T-helper 9 cell (primary cell): Measurements from ENCODE around the gene TULP4.
"Not testable (repeated sequence)": the region's sequence is repeated elsewhere in the genome, so short reads cannot be mapped to it uniquely, and the experiment has no call there.

ENCODE experiments used
- DNase-seq: peaks from one replicate; pipeline ENCODE4 v3.0.0-alpha.2; 2020

TULP4 gene

DNA sequence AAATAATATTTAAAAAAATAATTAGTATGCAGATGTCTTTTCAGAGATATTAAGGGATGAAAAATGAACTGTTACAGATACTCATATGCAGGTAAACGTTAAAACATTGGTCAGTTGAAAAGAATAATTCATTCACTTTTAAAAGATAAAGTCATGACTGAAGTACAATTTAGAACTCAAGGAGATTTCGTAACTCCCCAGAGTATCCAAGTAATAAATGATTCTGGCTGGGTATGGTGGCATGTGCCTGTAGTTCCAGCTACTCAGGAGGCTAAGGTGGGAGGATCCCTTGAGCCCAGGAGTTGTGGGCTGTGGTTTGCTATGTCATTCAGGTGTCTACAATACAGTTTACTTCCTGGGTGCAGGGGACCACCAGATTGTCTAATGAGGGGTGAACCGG is 125.3 kb downstream of the TULP4 start:
- DNase-seq = no peak

DNA sequence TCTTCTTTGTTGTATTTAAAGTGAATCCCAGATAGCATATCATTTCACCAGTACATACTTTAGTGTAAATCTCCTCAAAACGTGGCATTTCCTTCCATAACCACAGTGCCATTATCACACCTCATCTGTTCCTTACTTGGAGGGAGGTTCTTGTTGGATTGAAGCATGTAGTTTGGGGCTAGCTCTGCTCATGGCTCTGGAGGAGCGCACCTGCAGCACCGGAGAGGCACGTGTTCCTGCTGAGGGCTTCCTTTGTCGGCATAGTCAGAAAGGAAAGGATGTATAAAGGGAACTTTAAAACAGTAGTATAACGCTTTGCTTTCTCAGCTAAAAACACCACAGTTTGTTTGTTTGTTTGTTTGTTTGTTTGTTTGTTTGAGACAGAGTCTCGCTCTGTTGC is 126.0 kb downstream of the TULP4 start:
- DNase-seq = no peak

DNA sequence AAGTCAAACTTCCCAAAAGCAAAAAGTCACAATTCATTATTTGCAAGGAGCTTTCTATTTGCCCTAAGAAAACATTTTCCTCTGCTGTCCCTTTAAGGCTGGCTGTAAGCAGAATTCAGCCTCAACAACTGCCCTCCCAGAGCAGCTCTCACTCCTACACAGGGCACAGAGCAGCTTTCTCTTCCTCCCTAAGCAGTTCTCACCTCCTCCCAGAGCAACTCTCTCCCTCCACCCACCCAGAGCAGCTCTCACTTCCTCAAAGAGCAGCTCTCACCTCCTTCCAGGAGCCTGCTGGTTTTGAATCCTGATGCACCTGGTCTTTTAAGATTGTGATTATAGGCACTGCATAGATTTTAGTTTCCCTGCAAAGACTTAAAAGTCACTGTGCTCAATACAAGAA is 127.0 kb downstream of the TULP4 start:
- no peak for DNase-seq

DNA sequence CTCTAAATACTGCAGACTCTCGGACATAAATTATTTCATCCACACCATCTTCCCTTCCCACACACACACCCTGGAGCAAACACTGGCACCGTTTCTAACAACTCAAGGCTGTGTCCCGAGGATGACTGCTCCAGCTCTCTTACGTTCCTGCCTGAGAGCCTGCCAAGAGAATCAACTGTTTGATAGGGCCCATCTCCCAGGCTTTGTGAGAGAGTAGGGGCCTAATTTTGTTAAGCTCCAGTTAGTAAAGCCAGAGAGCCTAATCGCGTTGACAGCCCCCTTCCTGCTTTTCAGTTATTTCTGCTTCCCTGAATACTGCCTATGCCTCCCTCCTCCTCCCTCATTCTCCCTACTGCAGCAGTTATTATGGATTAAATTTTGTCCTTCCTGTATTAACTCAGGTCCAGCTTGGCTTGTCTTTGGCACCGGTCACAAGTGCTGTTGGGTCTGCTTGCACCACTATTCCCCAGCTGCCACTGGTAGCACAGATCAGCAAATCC is 129.5 kb downstream of the TULP4 start:
- DNase-seq = no peak

DNA sequence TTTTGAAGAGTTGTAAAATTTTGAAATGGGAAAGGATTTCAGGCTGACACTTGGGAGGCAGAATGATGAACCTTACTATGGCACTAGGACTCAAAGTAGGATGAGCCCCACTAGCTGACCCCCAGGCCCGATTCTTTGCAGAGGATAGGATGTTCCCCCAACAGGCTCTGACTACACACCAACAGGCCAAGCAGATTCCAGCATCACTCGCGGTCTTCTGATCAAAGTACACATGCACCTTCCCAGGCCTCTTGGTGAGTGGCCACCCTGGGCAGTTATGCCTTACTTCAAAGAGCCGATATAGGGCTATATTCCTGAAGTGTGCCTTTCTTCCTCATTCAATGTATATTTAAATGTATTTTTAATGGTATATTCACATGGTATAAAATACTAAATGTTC is 130.0 kb downstream of the TULP4 start:
- DNase-seq = no peak

DNA sequence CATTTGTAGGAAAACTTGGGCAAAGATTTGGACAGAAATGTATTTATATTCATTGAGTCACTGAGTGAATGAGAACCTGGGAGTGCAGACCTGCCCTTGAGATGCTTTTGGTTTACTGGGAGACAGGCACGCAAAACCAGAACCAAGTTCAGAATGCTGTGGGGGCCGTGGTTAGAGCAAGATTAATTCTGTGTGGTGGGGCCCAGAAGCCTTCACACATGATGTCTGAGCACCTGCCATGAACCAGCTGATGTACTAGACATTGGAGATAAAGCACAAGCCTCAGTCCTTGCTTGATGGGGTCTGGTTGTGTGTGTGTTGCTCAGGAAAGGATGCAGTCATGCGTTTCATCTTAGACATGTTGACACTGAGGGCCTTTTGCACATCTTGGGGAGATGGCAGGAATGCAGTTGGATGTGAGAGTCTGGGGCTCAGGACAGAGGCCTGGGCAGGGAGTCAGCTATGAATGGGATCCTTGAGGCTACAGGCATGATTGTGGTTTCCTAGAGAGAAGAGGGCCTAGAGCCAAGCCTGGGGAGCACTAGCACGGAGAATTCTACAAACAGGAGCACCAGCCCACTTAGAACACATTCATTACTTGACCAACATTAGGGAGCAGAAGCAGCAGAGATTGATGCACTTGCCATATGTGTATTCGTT is 133.3 kb downstream of the TULP4 start:
- no peak for DNase-seq

DNA sequence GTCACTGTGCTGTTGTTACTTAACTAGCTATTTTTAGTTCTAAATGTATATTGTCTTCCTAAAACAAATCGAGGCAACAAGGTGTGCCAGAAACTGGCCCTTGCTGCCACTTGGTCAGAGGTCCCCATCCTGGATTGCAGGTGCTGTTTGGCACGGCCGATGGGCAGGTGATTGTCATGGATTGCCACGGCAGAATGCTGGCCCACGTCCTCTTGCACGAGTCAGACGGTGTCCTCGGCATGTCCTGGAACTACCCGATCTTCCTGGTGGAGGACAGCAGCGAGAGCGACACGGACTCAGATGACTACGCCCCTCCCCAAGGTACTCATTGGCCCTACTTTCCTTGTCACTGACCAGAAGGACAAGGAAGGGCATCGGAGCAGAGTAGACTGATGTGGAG is 136.6 kb downstream of the TULP4 start:
- DNase-seq = no peak

DNA sequence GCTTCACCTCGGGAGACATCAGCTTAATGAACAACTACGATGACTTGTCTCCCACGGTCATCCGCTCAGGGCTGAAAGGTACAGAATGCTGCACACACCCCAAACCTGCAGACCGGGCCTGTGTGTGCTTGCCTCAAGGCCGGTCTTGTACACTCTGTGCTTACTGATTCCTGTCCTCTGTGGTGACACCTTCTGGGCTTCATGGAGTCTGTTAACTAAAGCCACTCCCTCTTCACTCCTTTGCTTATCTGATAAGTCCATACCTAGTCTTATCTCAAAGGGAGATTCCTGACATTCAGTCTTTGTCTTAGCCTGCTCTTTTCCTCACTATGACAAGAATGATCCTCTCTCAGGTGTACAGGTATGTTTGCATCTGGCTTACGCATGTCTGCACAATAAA is 139.9 kb downstream of the TULP4 start:
- DNase-seq = no peak

DNA sequence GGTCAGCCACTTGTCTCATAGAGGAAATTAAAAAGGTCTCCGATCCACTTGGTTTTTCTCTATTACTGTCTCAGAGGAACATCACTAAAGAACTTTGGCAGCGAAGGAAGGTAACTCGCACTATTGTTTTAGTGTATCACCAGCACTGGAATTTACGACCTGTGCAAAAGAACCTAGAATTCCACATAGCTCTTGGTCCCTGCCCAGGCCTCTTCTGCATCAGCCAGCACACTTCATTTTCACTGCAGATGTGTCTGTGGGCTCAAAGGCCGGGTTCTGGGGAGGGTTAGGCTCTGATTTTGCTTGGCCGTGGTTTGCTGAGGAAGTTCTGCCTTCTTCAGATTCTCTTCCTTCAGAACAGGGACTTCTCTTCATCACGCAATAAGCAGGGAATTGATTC is 144.9 kb downstream of the TULP4 start:
- DNase-seq = no peak

DNA sequence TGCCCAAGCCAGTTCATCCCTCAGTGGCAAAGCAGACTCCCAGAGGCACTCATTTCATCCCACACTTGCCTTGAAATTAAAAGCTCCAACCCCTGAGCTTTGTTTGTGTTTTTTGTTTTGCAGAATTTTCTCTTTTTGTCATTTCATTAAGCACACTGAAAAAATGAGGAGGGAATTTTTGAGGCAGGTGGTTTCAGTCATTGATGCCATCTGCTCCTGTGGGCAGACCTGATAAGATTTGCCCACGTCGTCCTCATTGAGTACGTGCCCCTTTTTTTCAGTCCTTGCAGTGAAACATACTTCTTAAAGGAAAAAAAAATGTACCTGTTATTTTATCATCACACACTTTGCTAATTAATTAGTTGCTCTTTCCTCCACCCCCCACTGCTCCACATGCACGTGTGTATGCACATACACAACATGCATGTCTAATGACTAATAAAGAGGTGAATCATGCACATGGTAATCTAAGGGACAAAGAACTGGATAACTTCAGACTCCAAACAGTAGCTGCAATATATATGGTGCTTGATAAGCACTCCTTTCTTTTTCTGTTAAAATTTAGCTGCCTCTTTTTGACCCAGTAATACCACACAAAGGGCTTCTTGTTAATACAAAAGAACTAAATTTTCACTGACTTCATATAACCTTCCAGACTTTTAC is 145.5 kb downstream of the TULP4 start:
- no peak for DNase-seq

DNA sequence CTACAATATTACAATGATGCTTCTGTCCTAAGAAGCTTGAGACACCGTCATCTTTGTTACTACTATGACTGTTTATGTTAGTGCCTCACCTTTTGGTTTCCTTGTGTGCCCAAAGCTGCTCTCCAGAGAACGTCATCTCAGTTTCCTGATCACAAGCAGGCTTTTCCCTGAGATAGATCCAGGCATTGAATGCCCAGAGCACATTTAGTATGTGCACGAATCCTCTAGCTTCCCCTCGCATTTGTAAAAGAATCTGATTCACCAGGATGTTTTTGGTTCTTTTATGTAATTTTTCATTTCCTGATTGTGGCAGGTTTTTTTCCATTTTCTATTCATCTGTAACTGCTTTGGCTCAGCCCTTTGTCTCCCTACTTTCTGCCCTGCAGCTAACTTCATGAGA is 147.5 kb downstream of the TULP4 start:
- DNase-seq = no peak

DNA sequence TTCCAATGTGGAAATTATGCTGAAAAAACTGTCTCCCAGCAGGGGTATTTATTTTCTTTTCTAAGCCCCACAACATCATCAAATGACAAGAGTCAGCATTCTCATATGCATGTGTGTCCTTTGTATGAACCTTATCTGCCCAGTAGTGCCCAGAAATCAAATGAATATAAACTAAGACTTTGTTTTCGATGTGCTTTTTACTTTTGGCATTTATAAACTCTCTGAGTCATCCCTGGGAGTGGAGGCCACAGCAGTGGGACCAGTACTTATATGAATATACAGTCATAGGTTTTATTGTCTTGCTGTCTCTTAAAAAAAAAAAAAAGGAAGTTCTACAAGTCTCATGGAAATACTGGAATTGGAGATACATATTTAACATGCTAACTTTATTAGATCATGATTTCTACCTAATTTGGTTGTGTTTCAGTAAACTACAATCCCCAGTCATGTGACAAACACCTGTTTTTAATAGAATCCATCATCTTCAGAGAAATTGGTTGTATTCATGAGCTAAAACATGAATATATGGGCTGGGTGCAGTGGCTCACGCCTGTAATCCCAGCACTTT is 148.4 kb downstream of the TULP4 start:
- DNase-seq = no peak

DNA sequence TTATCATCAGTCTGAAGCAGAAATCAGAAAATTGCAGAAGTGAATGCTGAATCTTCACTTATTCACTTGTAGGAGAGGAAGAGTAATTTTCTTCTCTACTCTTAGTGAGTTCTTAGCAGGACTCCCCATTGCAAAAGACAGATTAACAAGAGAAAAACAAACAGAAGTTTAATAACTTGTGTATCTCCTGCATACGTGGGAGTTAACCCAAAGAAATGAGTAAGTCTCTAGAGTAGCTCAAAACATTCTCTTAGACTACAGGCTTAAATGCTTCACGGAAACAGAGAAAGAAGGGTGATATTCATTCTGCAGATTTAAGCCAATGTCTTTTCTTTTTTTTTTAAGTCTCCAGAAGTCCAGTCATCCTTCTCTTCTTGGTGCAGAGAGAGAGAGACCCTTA is 149.7 kb downstream of the TULP4 start:
- DNase-seq = no peak

DNA sequence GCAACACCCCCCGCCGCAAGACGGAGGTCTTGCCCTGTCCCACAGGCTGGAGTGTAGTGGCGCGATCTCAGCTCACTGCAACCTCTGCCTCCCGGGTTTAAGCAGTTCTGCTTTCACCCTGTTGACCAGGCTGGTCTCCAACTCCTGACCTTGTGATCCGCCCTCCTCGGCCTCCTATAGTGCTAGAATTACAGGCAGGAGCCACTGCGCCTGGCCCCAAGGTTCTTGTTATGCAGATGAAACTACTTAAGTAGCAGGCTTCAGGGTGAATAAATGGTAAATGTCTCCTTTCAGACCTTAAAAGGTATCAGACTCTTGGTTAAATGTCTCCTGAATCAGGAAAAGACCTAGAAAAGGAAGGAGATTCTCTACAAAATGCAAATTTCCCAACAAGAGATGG is 152.2 kb downstream of the TULP4 start:
- DNase-seq = no peak

DNA sequence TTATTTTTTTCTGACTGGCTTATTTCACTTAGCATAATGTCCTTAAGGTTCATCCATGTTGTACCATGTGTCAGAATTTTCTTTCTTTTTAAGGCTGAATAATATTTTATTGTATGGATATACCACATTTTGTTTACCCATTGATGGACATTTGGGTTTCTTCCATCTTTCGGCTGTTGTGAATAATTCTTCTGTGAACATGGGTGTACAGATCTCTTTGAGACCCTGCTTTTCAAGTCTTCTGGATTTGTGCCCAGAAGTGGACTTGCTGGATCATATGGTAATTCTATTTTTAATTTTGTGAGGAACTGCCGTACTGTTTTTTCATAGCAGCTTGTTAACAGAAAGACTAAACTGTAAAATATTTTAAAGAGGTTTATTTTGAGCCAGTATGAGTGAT is 153.0 kb downstream of the TULP4 start:
- DNase-seq = no peak

DNA sequence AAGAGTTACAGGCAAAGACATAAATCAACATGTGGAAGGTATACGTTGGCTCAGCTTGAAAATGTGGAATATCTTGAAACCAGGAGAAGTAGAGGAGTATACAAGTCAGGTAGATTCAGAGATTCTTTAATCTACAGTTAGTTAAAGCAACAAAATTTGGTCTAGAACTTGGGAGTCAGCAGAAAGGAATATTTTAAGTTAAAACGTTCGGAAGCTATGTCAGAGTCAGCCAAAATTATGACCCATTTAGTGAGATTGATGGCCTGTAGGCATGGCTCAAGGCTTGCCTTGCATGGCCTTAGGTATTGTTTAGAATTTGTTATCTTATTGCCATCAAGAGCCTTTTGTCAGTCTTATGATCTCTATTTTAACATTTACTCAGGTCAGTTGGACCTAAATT is 153.5 kb downstream of the TULP4 start:
- no peak for DNase-seq

DNA sequence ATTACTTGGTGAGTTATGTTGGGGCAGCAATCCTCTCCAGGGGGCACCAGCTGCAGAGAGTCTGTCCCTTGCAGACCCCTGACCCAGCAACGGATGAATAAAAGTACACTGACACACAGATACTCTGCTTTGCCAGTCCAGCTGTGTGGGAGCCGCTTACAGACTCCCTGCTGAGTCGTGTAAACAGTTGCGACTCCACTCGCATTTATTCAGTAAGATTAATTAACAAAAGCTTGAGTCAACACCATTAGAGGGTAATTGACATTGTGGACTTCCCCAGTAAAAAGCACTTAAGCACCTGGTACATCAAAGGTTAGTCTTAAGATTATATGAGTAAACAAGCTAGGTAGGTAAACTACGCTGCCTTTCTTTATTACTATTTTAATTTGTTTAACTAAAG is 155.7 kb downstream of the TULP4 start:
- DNase-seq = no peak

DNA sequence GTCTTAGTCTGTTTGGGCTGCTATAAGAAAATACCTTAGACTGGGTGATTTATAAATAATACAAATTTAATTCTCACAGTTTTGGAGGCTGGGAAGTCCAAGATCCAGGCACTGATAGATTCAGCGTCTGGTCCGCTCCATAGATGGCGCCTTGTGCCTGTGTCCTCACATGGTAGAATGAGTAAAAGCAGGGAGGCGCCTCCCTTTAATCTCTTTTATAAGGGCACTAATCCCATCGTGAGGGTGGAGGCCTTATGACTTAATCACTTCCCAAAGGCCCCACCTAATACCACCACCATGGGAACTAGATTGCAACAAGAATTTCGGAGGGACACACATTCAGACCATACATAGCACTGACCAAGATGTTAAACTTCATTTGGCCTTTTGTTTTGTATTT is 156.4 kb downstream of the TULP4 start:
- DNase-seq = no peak

DNA sequence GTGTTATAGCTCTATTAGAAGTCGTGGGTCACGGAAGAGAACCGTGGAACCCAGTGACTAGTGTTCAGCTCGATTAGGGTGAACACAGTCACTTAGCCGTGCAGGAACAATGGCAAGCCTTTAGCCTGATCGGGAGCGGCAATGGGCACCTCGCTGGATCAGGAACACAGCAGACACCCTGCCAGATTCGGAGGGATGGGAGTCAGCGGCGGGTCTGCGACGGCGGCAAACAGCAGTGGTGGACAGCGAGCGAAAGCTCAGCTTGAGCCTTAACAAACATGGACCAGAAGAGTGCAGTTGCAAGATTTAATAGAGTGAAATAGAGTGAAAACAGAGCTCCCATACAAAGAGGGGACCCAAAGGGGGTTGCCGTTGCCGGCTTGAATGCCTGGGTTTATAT is 157.8 kb downstream of the TULP4 start:
- DNase-seq = not testable (repeated sequence)

DNA sequence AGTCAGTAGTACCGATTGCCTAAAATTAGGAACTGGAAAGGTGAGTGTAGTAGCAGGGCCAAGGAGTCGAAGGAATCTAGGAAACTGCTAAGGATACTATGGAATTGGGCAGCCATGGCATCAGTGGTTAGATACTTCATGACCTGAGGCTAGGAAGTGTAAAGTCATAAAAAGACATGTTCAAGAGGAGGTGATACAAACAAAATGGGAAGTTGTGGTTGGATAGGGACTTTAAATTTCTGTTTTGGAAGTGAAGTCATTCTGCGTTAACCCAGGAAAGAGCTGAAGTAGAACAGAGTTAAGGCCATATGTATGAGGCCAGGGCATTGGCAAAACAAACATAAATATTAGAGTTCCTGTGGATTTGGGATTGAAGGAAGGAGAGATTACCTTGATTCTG is 159.1 kb downstream of the TULP4 start:
- DNase-seq = no peak

DNA sequence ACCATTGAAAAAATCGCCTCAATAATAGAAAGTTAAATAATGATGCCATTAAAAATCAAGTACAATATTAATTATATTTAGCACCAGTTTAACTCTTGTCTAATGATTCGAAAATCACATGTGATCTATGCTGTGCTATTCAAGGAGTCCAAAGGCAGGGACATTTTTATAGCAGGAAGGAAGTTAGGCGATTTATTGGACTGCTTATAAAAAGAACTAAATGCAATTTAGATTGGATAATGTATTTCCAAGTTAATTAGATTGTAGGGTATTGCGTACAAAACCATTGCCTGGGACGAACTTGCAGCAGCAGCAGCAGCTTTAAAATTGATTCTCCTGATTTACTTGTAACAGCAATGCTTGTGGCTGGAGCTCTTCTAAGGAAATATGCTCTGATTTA is 160.2 kb downstream of the TULP4 start:
- no peak for DNase-seq

DNA sequence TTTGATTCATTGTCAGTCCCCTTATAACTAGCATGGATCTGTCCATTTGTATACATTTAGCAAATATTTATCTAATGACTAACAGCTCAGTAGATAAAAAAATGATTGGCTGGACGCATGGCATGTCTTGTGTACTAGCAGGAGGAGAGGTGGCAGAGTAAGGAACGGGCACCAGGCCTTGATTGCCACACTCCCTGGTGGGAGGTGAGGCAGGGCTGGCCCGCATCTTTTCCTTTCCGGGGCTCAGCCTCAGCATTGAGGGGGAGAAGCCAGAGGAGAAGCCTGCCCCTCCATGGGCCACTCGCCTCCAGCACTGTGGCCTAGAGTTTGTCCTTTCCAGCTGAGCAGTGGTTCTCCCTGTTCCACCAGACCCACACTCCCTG is 162.7 kb downstream of the TULP4 start:
- DNase-seq = no peak

DNA sequence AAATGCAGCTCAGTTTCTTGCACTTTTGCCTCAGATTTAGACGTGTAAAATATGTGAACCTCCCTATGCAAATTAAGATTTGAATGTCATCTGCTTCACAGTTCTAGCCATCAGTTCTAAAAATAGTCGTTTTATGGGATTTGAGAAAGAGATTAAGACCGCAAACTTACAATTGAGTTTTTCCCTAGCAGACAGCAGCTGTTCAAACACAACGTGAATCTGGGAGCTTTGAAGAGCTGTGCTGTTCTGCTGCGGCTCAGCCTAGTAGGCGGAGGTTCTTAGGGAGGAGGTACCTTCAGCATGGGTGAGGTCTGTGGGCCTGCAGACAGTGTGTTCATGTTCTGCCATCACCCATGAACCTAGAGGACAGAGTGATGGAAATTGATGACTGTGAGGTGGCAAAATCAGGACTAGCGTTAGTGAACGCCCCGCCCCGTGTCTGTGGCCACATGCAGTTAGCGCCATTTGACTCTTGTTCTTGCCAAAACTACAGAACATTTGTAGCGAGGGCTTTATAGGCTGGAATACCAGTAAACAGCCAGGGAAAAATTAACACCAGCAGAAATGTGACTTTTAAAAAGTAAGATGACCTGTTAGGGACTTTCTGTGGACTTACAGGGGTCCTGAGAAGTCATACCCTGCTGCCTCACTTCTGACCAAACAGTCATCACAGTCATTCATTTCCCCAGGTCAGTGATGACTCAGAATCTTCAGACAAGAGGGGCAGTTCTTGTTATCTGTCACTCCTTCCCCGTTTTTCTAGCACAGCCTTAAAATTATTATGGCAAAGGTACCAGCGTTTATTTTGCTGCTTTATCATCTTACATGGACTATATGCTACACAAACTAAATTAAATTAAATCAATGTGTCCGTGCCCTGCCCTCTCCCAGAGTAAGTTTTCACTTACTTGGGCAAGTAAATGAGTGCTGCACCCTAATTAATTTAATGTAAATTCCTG is 163.4 kb downstream of the TULP4 start:
- DNase-seq = no peak
